H1 (cell line): ENCODE data around the gene HHAT. TPM values are rescaled to one million over a fixed set of nuclear protein-coding genes. Genes with fewer than 3 reads are reported as not detected.

ENCODE experiments used
- CHD1 ChIP-seq: IDR thresholded peaks from 2 replicates; pipeline ENCODE4 v1.6.1; 2012; ENCODE audit warnings: low read depth, low read length, improper control_type of control experiment
- CHD7 ChIP-seq: fragments of 300-600 bp; sonication (generic); IDR thresholded peaks from 2 replicates; pipeline ENCODE4 v1.7.1; 2012; ENCODE audit warnings: low read length, moderate library complexity, mild to moderate bottlenecking, inconsistent platforms; ENCODE audit not compliant: insufficient replicate concordance
- RBBP5 ChIP-seq: IDR thresholded peaks from 2 replicates; pipeline ENCODE4 v1.7.1; 2012; ENCODE audit warnings: low read depth, mild to moderate bottlenecking, inconsistent platforms, low read length, moderate library complexity, borderline replicate concordance
- USF2 ChIP-seq: IDR thresholded peaks from 2 replicates; pipeline ENCODE4 v1.6.1; 2011; ENCODE audit warnings: low read length, improper control_type of control experiment
- YY1 ChIP-seq: IDR thresholded peaks from 2 replicates; pipeline ENCODE4 v1.6.1; 2011; ENCODE audit warnings: low read depth, mild to moderate bottlenecking, low read length
- polyA plus RNA-seq, 7 experiments: library from polyadenylated mRNA; depleted of rRNA in 3 of 7; stranded (reverse) in 5 of 7; unstranded in 2 of 7; fragments of >200 nt in 5 of 7; fragments of 200-250 nt in 2 of 7; gene quantifications; 1 replicate in 5 of 7; 2 replicates in 1 of 7; 4 replicates in 1 of 7; pipeline versions ENCODE4 v1.2.1 to v1.2.3, GENCODE V29; 2011 to 2013; ENCODE audit warnings: missing spikeins in 2 of 7, mixed read lengths in 2 of 7
- total RNA-seq: library from RNA; stranded (reverse); fragmentation: NEBNext Ultra II Directional; extraction: Animal tissue kit (Norgen Biotek cat#: 25700); gene quantifications from 2 replicates; pipeline ENCODE4 v1.2.1, GENCODE V29; 2021

HHAT gene
- total and polyA plus RNA-seq, 2 of the 8 experiments (the other 6 are each of a cell fraction or from before 2014, with no cell fraction given), result 0.15 to 0.51 TPM

- no peak for TF ChIP-seq CHD7
- TF ChIP-seq USF2, result no peak
- TF ChIP-seq CHD1, result no peak
- TF ChIP-seq RBBP5, result no peak
- TF ChIP-seq YY1, result no peak
Measured at GRCh38 chr1:210683403-210684047, 354.8 kb downstream of the HHAT start (continued).
